Measurements from ENCODE around the gene CLTCL1. TPM values are rescaled to one million over a fixed set of nuclear protein-coding genes. Genes with fewer than 3 reads are reported as not detected.

The CLTCL1 gene
- total RNA-seq, 2 donors from 2014 or later, result 12.1 to 26.2 TPM

- H3K4me3 ChIP-seq, result no peak overlapping the region
- WGBS, result 88% methylated on average over 14 of the region's 14 CpGs
Observed at GRCh38 chr22:19240813-19241592, 50.5 kb downstream of the CLTCL1 start.

GRCh38 chr22:19239464-19239863 is 52.1 kb downstream of the CLTCL1 start:
- Histone ChIP-seq H3K36me3 (no peaks in the 10 kb centered on the region), H3K4me3 (no peak overlapping the region), H3K9me3 (no peaks in the 10 kb centered on the region), H3K27ac (no peak overlapping the region), H3K27me3 (replicated peaks; ENCODE audit: insufficient read depth) (no peaks in the 10 kb centered on the region), H3K4me1 (replicated peaks) (no peaks in the 10 kb centered on the region)
- intact Hi-C loops (cut with DNase I), result no loop called here
- TF ChIP-seq CTCF (IDR thresholded peaks at IDR 0.05) (no peak), POLR2AphosphoS5 (IDR thresholded peaks at IDR 0.05) (no peak), POLR2A (IDR thresholded peaks at IDR 0.05) (no peak)
- WGBS, result 94% methylated on average over 7 of the region's 7 CpGs
- no peak for DNase-seq (ENCODE audit: low spot score)

More at GRCh38 chr22:19240813-19241592, 50.5 kb downstream of the CLTCL1 start:
- no peaks in the 10 kb centered on the region for H3K9me3 ChIP-seq
- H3K36me3 ChIP-seq, result no peaks in the 10 kb centered on the region
- intact Hi-C loops (cut with DNase I), result no loop called here
- H3K27me3 ChIP-seq (replicated peaks; ENCODE audit: insufficient read depth), result no peaks in the 10 kb centered on the region
- no peak for TF ChIP-seq POLR2AphosphoS5 (IDR thresholded peaks at IDR 0.05)
- TF ChIP-seq CTCF (IDR thresholded peaks at IDR 0.05), result no peak
- DNase-seq (ENCODE audit: low spot score), result no peak
- H3K4me1 ChIP-seq (replicated peaks), result no peaks in the 10 kb centered on the region
- H3K27ac ChIP-seq, result no peak overlapping the region

DNA sequence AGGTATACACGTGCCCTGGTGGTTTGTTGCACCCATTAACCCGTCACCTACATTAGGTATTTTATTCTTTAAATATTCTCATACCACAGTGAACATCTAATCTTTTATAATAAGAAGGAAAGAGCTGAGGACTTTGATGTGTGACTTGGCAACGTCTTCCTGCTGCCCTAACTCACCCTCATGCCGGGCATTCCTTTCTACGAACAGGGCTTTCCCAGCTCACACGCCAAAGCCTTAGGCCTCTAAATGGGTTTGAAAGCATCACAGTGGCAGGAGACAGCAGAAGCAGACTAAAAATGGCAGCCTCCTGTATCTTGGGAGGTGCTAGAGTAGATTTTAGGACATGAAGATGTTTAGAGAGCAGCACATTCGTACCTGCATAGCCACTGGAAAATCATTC is 52.6 kb downstream of the CLTCL1 start:
- H3K4me3 ChIP-seq, result no peak overlapping the region
- TF ChIP-seq POLR2AphosphoS5 (IDR thresholded peaks at IDR 0.05) (no peak), POLR2A (IDR thresholded peaks at IDR 0.05) (no peak), CTCF (IDR thresholded peaks at IDR 0.05) (no peak)
- intact Hi-C loops (cut with DNase I), result no loop called here
- no peaks in the 10 kb centered on the region for H3K4me1 ChIP-seq (replicated peaks)
- 68% methylated on average over 7 of the region's 7 CpGs for WGBS
- no peaks in the 10 kb centered on the region for H3K36me3 ChIP-seq
- H3K9me3 ChIP-seq, result no peaks in the 10 kb centered on the region
- H3K27me3 ChIP-seq (replicated peaks; ENCODE audit: insufficient read depth), result no peaks in the 10 kb centered on the region
- no peak overlapping the region for H3K27ac ChIP-seq
- no peak for DNase-seq (ENCODE audit: low spot score)

- Histone ChIP-seq H3K9me3 (no peaks in the 10 kb centered on the region), H3K4me1 (replicated peaks) (no peaks in the 10 kb centered on the region), H3K27me3 (replicated peaks; ENCODE audit: insufficient read depth) (no peaks in the 10 kb centered on the region), H3K27ac (no peak overlapping the region), H3K4me3 (no peak overlapping the region), H3K36me3 (no peaks in the 10 kb centered on the region)
- no peak for TF ChIP-seq CTCF (IDR thresholded peaks at IDR 0.05)
- TF ChIP-seq POLR2A (IDR thresholded peaks at IDR 0.05), result no peak
- TF ChIP-seq POLR2AphosphoS5 (IDR thresholded peaks at IDR 0.05), result no peak
- intact Hi-C loops (cut with DNase I), result no loop called here
- DNase-seq (ENCODE audit: low spot score), result no peak
- 84% methylated on average over 4 of the region's 4 CpGs for WGBS
Observed at GRCh38 chr22:19235874-19236273, 55.6 kb downstream of the CLTCL1 start.

Measured in prostate gland (tissue), 2 donors.